Measurements from ENCODE around the gene GRIN3A.

DNA sequence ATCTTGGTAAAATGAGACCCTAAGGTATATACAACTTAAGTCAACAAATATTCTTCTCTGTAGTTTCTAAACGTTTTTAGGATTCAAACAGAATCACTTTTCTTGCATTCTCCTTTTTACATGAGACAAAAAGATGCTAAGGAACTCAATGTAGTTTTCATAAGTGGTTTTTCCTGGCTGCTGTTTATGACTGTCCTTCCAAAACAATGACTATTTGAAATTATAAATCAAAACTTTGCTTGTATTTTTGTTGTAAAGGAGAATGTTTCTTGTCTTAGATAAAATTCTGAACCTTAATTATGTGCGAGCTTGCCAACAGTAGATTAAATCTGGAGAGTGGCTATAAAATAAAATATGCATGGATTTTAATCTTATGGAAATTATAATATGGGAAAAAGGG, 53.8 kb downstream of the GRIN3A start:
- no peak for TF ChIP-seq POLR2AphosphoS5 (IDR thresholded peaks at IDR 0.05; ENCODE audit: low read depth, low read length)
- TF ChIP-seq, protein P1, sequence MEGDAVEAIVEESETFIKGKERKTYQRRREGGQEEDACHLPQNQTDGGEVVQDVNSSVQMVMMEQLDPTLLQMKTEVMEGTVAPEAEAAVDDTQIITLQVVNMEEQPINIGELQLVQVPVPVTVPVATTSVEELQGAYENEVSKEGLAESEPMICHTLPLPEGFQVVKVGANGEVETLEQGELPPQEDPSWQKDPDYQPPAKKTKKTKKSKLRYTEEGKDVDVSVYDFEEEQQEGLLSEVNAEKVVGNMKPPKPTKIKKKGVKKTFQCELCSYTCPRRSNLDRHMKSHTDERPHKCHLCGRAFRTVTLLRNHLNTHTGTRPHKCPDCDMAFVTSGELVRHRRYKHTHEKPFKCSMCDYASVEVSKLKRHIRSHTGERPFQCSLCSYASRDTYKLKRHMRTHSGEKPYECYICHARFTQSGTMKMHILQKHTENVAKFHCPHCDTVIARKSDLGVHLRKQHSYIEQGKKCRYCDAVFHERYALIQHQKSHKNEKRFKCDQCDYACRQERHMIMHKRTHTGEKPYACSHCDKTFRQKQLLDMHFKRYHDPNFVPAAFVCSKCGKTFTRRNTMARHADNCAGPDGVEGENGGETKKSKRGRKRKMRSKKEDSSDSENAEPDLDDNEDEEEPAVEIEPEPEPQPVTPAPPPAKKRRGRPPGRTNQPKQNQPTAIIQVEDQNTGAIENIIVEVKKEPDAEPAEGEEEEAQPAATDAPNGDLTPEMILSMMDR (IDR thresholded peaks at IDR 0.05): no peak
- TF ChIP-seq, protein P2, sequence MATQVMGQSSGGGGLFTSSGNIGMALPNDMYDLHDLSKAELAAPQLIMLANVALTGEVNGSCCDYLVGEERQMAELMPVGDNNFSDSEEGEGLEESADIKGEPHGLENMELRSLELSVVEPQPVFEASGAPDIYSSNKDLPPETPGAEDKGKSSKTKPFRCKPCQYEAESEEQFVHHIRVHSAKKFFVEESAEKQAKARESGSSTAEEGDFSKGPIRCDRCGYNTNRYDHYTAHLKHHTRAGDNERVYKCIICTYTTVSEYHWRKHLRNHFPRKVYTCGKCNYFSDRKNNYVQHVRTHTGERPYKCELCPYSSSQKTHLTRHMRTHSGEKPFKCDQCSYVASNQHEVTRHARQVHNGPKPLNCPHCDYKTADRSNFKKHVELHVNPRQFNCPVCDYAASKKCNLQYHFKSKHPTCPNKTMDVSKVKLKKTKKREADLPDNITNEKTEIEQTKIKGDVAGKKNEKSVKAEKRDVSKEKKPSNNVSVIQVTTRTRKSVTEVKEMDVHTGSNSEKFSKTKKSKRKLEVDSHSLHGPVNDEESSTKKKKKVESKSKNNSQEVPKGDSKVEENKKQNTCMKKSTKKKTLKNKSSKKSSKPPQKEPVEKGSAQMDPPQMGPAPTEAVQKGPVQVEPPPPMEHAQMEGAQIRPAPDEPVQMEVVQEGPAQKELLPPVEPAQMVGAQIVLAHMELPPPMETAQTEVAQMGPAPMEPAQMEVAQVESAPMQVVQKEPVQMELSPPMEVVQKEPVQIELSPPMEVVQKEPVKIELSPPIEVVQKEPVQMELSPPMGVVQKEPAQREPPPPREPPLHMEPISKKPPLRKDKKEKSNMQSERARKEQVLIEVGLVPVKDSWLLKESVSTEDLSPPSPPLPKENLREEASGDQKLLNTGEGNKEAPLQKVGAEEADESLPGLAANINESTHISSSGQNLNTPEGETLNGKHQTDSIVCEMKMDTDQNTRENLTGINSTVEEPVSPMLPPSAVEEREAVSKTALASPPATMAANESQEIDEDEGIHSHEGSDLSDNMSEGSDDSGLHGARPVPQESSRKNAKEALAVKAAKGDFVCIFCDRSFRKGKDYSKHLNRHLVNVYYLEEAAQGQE (IDR thresholded peaks at IDR 0.05; ENCODE audit: insufficient read depth in 1 of 2, low read depth in 2 of 2, low read length in 1 of 2): no peak

Measured in Panc1 (cell line).